Activated CD4-positive, alpha-beta T cell treated with anti-CD3 and anti-CD28 coated beads for 36 hours (primary cell): Measurements from ENCODE around the gene F12. TPM values are rescaled to one million over a fixed set of nuclear protein-coding genes. Genes with fewer than 3 reads are reported as not detected.

Source experiments
- ATAC-seq: fragments of 200-7000 bp; cut with Tn5 transposase; one replicate; pipeline ENCODE4 v1.10.0; 2021; ENCODE audit warnings: mild to moderate bottlenecking, moderate library complexity
- CTCF ChIA-PET: fragments of 350-600 bp; sonication (Branson Sonifier 250); formaldehyde crosslinking; loops from one replicate; lab custom pipeline; 2021; ENCODE audit warnings: antibody characterized with exemption; lab: Charles Lee
- POLR2A ChIA-PET: fragments of 350-600 bp; sonication (Branson Sonifier 250); formaldehyde crosslinking; loops from one replicate; lab custom pipeline; 2021; ENCODE audit warnings: antibody characterized with exemption, inconsistent platforms; lab: Charles Lee
- DNase-seq: peaks from one replicate; pipeline ENCODE4 v3.0.0-alpha.2; 2020
- H3K27ac Mint-ChIP-seq: one replicate; pipeline ENCODE4 v1.8.0; 2021; ENCODE audit warnings: mixed read lengths
- H3K27me3 Mint-ChIP-seq: one replicate; pipeline ENCODE4 v1.8.0; 2021; ENCODE audit warnings: mixed read lengths
- H3K36me3 Mint-ChIP-seq: one replicate; pipeline ENCODE4 v1.8.0; 2021; ENCODE audit warnings: low read depth, mixed read lengths
- H3K4me1 Mint-ChIP-seq: one replicate; pipeline ENCODE4 v1.8.0; 2021; ENCODE audit warnings: mixed read lengths
- H3K4me3 Mint-ChIP-seq: one replicate; pipeline ENCODE4 v1.8.0; 2021; ENCODE audit warnings: mild to moderate bottlenecking, moderate library complexity, mixed read lengths
- H3K9me3 Mint-ChIP-seq: one replicate; pipeline ENCODE4 v1.8.0; 2021; ENCODE audit warnings: low read depth, mixed read lengths
- intact Hi-C, 2 experiments: fragments of 100-400 bp; cut with DNase I in 1 of 2; cut with micrococcal nuclease in 1 of 2; formaldehyde crosslinking; loops; one replicate each; pipeline versions ENCODE4 v1.14.2 to v1.15.1; 2022 to 2024; cut with DNase I, micrococcal nuclease
- total RNA-seq, 2 experiments: library from RNA; stranded (reverse); gene quantifications; one replicate each; pipeline ENCODE4 v1.2.3, GENCODE V29; 2021

The F12 gene
- total RNA-seq, 2 experiments from 2014 or later, result 3.4 to 4.9 TPM

DNA sequence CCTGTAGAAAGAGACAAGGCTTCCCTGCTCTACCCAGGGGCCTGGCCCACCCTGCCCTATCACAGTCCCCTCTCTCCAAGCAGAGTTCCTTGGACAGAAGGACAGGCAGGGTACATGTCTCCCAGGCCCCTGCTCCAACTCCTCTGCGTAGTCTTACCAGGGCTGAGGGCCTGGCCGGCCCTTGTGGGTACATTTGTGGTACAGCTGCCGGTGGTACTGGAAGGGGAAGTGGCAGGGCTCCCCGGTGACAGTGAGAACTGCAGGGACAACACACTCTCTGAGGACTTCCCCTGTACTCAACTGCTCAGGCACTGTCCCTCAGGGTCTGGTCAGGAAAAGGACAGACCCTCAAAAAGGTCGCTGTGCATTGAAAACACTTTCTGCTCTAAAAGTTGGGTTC is 3.6 kb downstream of the F12 start:
- DNase-seq, result no peak
- Mint-ChIP-seq H3K27ac (no peak overlapping the region), H3K4me3 (no peak overlapping the region), H3K36me3 (no peaks in the 10 kb centered on the region), H3K4me1 (peaks cover 32% of the 10 kb centered on the region), H3K9me3 (no peaks in the 10 kb centered on the region), H3K27me3 (peaks cover 14% of the 10 kb centered on the region)
- no peak for ATAC-seq
- POLR2A ChIA-PET, result interaction anchor here (4.3 kb wide), 1 partner anchor 49 kb away, joined by 25 read pairs; no protein-coding TSS in a partner anchor
- intact Hi-C loops, result no loop called here
- CTCF ChIA-PET, result interaction anchor here (1.4 to 7.3 kb wide), 9 partner anchors 10 to 95 kb away, joined by 5 to 195 read pairs (median 55); partner anchors contain the start of genes GRK6, PRR7 and SLC34A1

- no peaks in the 10 kb centered on the region for H3K36me3 Mint-ChIP-seq
- no peak overlapping the region for H3K4me3 Mint-ChIP-seq
- intact Hi-C loops, result no loop called here
- no peak for DNase-seq
- H3K4me1 Mint-ChIP-seq, result peaks cover 27% of the 10 kb centered on the region
- H3K27ac Mint-ChIP-seq, result peak overlapping the region; percentile 69
- no peak for ATAC-seq
- no peaks in the 10 kb centered on the region for H3K9me3 Mint-ChIP-seq
- CTCF ChIA-PET, result interaction anchor here (0.9 to 7.3 kb wide), 13 partner anchors 10 to 95 kb away, joined by 3 to 195 read pairs (median 34); partner anchors contain the start of genes GRK6, LMAN2, PRR7 and SLC34A1
- H3K27me3 Mint-ChIP-seq, result peaks cover 14% of the 10 kb centered on the region
- POLR2A ChIA-PET, result interaction anchor here (2.0 to 4.3 kb wide), 2 partner anchors 45 to 50 kb away, joined by 7 to 25 read pairs; no protein-coding TSS in a partner anchor
Observed at GRCh38 chr5:177405312-177405711, 4.1 kb downstream of the F12 start.

DNA sequence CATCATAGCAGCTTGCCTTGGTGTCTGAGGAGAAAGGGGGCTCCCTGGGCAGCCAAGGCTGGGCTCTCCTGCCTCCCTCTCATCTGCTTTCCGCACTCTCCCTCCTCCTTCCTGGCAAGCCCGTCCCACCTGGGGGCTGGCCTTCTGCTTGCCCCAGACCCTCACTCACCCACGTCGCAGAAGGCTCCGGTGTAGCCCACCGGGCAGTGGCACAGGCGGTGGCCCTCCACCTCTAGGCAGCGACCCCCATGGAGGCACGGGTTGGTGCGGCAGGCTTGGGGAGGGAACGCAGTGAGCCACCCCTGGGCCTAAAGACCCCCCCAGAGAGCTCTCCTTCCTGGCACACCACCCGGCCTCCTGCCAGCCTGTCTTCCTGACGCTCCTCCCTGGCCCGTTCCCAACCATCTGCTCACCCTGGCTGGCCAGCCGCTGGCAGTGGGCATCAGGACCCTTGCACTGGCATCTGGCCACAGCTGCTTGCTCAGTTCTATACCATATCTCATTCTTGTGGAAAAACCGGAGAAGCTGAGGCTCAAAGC is 4.7 kb downstream of the F12 start:
- DNase-seq, result no peak
- peaks cover 27% of the 10 kb centered on the region for H3K4me1 Mint-ChIP-seq
- no peak for ATAC-seq
- ChIA-PET POLR2A (interaction anchor here (0.9 to 4.3 kb wide), 8 partner anchors 15 to 53 kb away, joined by 3 to 25 read pairs (median 13); partner anchors contain the start of genes GRK6 and PRR7), CTCF (interaction anchor here (0.5 to 7.3 kb wide), 29 partner anchors 9 to 751 kb away, joined by 3 to 195 read pairs (median 7); partner anchors contain the start of genes GRK6, LMAN2, MXD3 and PDLIM7)
- H3K27ac Mint-ChIP-seq, result peak overlapping the region; percentile 69
- H3K27me3 Mint-ChIP-seq, result peaks cover 14% of the 10 kb centered on the region
- peak overlapping the region; percentile 72 for H3K4me3 Mint-ChIP-seq
- intact Hi-C loops, result loop anchor here (1.0 to 5.0 kb wide), 6 partner anchors 22 to 113 kb away; partner anchors contain the start of genes DDX41 (in 1 of the 2) and GRK6 (in 1 of the 2)
- no peaks in the 10 kb centered on the region for H3K36me3 Mint-ChIP-seq
- no peaks in the 10 kb centered on the region for H3K9me3 Mint-ChIP-seq

DNA sequence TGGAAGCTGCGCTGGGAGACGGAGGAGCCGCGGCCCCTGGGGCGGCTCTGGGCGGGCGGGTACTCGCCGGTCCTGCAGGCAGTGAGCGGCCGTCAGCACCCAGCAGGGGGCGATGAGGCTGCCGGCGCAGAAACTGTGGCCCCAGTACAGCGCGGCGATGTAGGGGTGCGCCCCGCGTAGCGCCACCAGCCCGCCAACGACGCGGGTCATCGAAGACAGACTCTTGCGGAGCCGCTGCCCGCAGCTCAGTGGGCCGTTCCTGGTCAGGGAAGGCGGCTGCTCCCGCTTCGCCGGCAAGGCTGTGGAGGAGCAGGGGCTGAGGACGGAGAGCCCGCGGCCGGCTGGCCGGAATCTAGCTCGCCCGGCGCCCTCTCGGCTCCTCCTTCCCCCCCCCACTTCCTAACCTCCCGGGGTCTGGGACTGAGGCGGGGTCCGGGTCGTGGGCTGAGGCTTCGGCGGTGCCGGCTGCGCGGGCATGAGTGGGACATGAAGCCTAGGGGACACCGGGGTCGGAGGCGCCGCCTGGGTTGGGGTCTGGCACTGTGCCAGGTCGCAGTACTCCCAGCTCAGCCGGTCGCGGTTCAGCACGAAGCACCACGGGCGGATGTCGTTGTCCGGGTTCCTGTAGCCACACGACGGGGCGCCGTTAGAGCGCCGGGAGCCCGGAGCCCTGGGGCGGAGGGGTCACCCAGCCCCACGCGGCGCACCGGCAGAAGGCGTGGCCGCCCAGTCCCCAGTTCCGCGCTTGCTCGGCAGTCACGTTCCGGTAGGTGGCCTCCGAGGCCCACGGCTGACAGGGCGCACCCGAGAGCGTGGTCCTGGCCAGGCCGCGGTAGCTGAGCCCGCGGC is 5.3 kb downstream of the F12 start:
- Mint-ChIP-seq H3K27ac (peak overlapping the region; percentile 42), H3K9me3 (no peaks in the 10 kb centered on the region), H3K36me3 (no peaks in the 10 kb centered on the region), H3K27me3 (peaks cover 14% of the 10 kb centered on the region), H3K4me3 (peak overlapping the region; percentile 72), H3K4me1 (peaks cover 27% of the 10 kb centered on the region)
- ChIA-PET CTCF (interaction anchor here (0.5 to 7.3 kb wide), 38 partner anchors 8 to 752 kb away, joined by 3 to 195 read pairs (median 6); partner anchors contain the start of genes GRK6, LMAN2, MXD3 and PDLIM7), POLR2A (interaction anchor here (0.9 to 4.3 kb wide), 10 partner anchors 14 to 53 kb away, joined by 3 to 25 read pairs (median 10); partner anchors contain the start of genes GRK6 and PRR7)
- ATAC-seq, result peak; percentile 84
- intact Hi-C loops, result loop anchor here (1.0 to 5.0 kb wide), 10 partner anchors 22 to 113 kb away; partner anchors contain the start of genes DDX41 (in 1 of the 2), GRK6 (in 1 of the 2), LMAN2 (in 1 of the 2) and PDLIM7 (in 1 of the 2)
- peak; percentile 91 for DNase-seq

- intact Hi-C loops, result loop anchor here (1.0 to 5.0 kb wide), 7 partner anchors 26 to 114 kb away; partner anchors contain the start of genes DDX41 (in 1 of the 2), LMAN2 (in 1 of the 2), PDLIM7 (in 1 of the 2) and PRR7 (in 1 of the 2)
- H3K4me1 Mint-ChIP-seq, result peaks cover 27% of the 10 kb centered on the region
- CTCF ChIA-PET, result interaction anchor here (0.6 to 7.3 kb wide), 33 partner anchors 7 to 277 kb away, joined by 3 to 195 read pairs (median 7); partner anchors contain the start of genes GRK6, LMAN2, MXD3 and PDLIM7
- no peaks in the 10 kb centered on the region for H3K9me3 Mint-ChIP-seq
- H3K36me3 Mint-ChIP-seq, result no peaks in the 10 kb centered on the region
- POLR2A ChIA-PET, result interaction anchor here (0.9 to 4.3 kb wide), 11 partner anchors 10 to 54 kb away, joined by 3 to 25 read pairs (median 9); partner anchors contain the start of genes GRK6 and PRR7
- DNase-seq (peak; percentile 77), ATAC-seq (peak; percentile 37)
- peaks cover 14% of the 10 kb centered on the region for H3K27me3 Mint-ChIP-seq
- H3K4me3 Mint-ChIP-seq, result peak overlapping the region; percentile 72
- H3K27ac Mint-ChIP-seq, result peak overlapping the region; percentile 63
Observed at GRCh38 chr5:177403102-177403791, 6.1 kb downstream of the F12 start.

DNA sequence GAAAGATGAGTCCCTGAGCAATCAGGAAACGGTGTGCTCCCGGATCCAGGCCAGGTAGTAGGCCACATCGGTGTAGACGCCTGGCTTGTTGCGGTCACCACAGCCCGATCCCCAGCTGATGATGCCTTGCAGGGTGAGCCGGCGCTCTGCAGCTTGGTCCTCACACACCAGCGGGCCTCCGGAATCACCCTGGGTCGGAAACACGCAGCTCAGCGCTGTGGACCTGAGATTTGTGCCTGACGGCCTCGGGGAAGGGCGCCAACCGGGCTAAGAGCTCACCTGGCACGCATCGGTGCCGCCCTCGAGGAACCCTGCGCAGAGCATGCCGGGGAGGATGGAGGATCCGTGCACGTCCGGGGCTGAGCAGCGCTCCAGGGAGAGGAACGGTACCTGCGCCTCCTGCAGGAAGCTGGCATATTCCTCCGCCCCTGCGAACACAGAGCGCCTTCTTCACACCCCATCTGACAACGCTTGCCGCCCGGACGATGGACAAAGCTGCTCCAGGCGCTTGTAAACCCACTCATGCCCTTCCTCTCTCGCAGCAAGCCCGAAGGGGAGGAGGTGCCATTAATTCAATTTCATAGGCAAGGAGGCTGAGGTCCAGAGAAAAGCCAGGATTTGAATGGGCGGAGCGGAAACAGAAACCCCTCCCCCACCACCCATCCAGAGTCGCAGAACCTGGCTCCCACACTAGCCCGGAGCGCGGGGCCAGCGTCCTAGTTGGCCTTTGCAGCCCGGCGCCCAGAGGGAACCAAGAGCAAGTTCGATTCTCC is 6.9 kb downstream of the F12 start:
- H3K27me3 Mint-ChIP-seq, result peaks cover 14% of the 10 kb centered on the region
- H3K4me3 Mint-ChIP-seq, result peak overlapping the region; percentile 72
- DNase-seq, result peak; percentile 90
- no peaks in the 10 kb centered on the region for H3K36me3 Mint-ChIP-seq
- peak overlapping the region; percentile 63 for H3K27ac Mint-ChIP-seq
- peak; percentile 68 for ATAC-seq
- CTCF ChIA-PET, result interaction anchor here (0.6 to 7.3 kb wide), 28 partner anchors 8 to 160 kb away, joined by 3 to 195 read pairs (median 7); partner anchors contain the start of genes GRK6, LMAN2, MXD3 and PDLIM7
- H3K4me1 Mint-ChIP-seq, result peaks cover 27% of the 10 kb centered on the region
- POLR2A ChIA-PET, result interaction anchor here (0.9 to 4.3 kb wide), 9 partner anchors 9 to 55 kb away, joined by 3 to 25 read pairs (median 9); partner anchors contain the start of gene GRK6
- intact Hi-C loops, result loop anchor here (1.0 to 5.0 kb wide), 11 partner anchors 12 to 288 kb away; partner anchors contain the start of genes DDX41 (in 1 of the 2), LMAN2 (in 1 of the 2), PDLIM7 (in 1 of the 2) and PRR7 (in 1 of the 2)
- no peaks in the 10 kb centered on the region for H3K9me3 Mint-ChIP-seq

DNA sequence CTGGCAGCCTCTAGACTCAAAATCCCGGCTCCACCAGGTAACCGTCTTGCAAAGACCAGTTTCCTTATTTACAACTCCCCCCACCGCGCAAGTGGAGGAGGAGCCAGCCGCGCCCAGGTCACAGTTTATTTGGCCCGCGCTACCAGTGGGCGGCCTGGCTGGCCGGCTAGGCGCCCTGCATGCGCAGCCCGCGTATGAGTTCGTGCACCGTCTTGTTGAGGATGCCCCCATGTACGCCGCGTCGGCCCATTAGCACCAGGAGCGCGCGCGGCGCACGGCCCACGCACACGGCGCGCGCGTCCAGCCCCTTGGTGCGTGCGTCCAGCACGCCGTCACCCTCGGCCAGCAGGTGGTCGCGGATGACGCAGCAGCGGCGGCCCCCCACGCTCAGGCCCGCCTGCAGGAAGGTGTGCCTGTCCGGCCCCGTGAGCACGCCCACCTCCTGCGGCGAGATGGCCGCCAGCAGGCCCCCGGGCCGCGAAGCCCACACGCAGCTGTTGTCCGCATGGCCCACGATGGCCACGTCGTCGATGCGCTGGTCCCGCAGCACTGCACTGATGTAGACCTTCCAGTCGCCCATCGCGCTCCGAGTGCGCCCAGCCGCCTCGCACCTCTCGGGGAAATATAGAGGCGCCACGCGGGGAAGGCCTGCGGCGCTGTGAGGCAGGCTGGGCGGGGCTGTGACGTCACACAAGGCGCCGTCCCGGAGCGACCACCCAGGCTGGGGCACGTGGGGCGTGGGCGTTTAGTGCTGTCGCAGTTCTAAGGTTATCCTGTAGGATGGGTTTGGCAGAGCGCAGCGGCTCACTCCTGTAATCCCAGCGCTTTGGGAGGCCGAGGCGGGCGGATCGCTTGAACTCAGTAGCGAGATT is 9.1 kb downstream of the F12 start, which contains the start of gene PFN3:
PFN3 (minus strand) TSS at position 665 of the 872 bp plus-strand sequence; CDS start at position 580, 85 bp downstream.
- DNase-seq (peak; percentile 35), ATAC-seq (no peak)
- Mint-ChIP-seq H3K27ac (no peak within 1 kb of the TSS), H3K9me3 (no peaks in the 10 kb centered on the region), H3K4me1 (peaks cover 26% of the 10 kb centered on the region), H3K36me3 (no peaks in the 10 kb centered on the region), H3K27me3 (peaks cover 14% of the 10 kb centered on the region), H3K4me3 (no peak within 1 kb of the TSS)
- intact Hi-C loops, result loop anchor here (5.0 kb wide), 2 partner anchors 83 to 117 kb away; partner anchors contain the start of gene DDX41 (in 1 of the 2)
- POLR2A ChIA-PET, result no interaction called here
- CTCF ChIA-PET, result interaction anchor here (0.6 to 7.3 kb wide), 8 partner anchors 12 to 172 kb away, joined by 3 to 195 read pairs (median 4); partner anchors contain the start of genes GRK6 and SLC34A1

DNA sequence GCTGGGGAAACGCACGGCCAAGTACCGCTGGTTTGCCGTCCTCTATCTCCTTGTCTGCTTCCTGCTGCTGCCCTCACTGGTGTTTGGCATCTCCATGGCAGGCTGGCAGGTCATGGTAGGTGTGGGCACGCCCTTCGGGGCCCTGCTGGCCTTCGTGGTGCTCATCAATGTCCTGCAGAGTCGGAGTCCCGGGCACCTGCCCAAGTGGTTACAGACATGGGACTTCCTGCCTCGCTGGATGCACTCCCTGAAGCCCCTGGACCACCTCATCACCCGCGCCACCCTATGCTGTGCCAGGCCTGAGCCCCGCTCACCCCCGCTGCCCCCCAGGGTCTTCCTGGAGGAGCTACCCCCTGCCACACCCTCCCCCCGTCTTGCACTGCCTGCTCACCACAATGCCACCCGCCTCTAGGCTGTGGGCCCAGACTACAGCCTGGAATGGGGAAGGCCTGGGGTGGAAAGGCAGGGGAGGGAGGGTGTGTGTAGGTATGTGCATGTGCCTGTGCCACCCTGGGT is 11.4 kb downstream of the F12 start:
- peaks cover 12% of the 10 kb centered on the region for H3K27me3 Mint-ChIP-seq
- intact Hi-C loops, result no loop called here

More for the DNA sequence above, 11.4 kb downstream of the F12 start:
- ChIA-PET POLR2A (no interaction called here), CTCF (interaction anchor here (1.1 kb wide), 1 partner anchor 60 kb away, joined by 3 read pairs; no protein-coding TSS in a partner anchor)
- Mint-ChIP-seq H3K36me3 (no peaks in the 10 kb centered on the region), H3K9me3 (no peaks in the 10 kb centered on the region), H3K27ac (no peak overlapping the region), H3K4me3 (no peak overlapping the region), H3K4me1 (peaks cover 11% of the 10 kb centered on the region)
- ATAC-seq, result no peak
- DNase-seq, result no peak
